ENCODE data around the gene FLRT2. TPM values are rescaled to one million over a fixed set of nuclear protein-coding genes. Genes with fewer than 3 reads are reported as not detected.

The FLRT2 gene
- total and polyA plus RNA-seq, 2 of the 4 experiments (the other 2 are of a cell fraction) = 10.2 to 13.1 TPM

DNA sequence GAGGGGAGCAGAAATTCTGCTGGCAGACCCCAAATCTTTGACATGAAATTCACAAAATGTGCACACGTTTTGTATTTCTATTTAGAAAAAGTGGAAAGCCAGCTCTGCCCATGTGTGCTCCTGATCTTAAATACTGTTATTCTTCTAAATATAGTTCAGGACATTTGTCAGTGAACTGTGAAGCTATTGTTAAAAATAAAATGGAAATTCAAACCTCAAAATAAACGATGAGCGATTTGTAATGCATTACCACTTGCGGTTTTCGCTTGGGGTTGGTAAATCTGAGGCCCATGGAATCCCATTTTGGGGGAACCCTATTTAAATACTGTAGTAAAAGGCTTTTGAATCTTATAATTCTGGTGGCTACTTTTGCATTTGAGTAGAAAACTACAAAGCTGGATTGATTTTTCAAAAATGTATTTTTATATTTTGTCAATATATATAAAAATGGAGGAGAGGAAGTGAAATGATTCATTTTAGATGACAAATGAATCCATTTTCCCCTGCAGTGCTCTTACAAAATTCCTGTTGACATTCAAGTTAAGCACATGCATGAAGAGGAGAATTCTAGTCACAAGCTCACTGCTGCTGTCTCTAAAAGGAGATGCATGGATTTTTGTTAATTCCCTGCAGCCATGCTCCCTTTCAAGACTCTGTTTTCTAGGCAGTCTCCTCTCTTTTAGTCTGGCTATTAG, 47.1 kb downstream of the FLRT2 start:
- no peaks in the 10 kb centered on the region for H3K27me3 ChIP-seq (ENCODE audit: control insufficient read depth, insufficient read depth, low read length)
- TF ChIP-seq RFX5 (IDR thresholded peaks at IDR 0.05; ENCODE audit: low read depth, low read length) (no peak), NFE2L2 (IDR thresholded peaks at IDR 0.05; ENCODE audit: low read depth, low read length) (no peak), BHLHE40 (IDR thresholded peaks at IDR 0.05; ENCODE audit: low read depth, low read length) (no peak), SMC3 (IDR thresholded peaks at IDR 0.05; ENCODE audit: low read depth, low read length) (no peak), CEBPB (IDR thresholded peaks at IDR 0.05; ENCODE audit: low read depth, low read length) (no peak), POLR2A (IDR thresholded peaks at IDR 0.05; ENCODE audit: low read depth, low read length) (no peak)
- peaks cover 14% of the 10 kb centered on the region for H3K9me1 ChIP-seq (ENCODE audit: insufficient read depth, low read length)
- no peak overlapping the region for H2AK9ac ChIP-seq (replicated peaks; ENCODE audit: low read depth, low read length, poor library complexity)
- no peak overlapping the region for H2AFZ ChIP-seq (replicated peaks; ENCODE audit: low read length, poor library complexity)
- H3K14ac ChIP-seq (replicated peaks; ENCODE audit: low read depth, low read length) = no peak overlapping the region; the same call in 1 of the 2 replicates
- H4K20me1 ChIP-seq (ENCODE audit: insufficient read depth, low read length) = no peaks in the 10 kb centered on the region
- no peak overlapping the region for H3K56ac ChIP-seq (ENCODE audit: extremely low read depth, insufficient read depth, low read length)
- H3K36me3 ChIP-seq (ENCODE audit: control insufficient read depth, insufficient read depth, low read length) = peaks cover 5% of the 10 kb centered on the region
- no peak overlapping the region for H3K27ac ChIP-seq (ENCODE audit: insufficient read depth, low read length)
- no peak overlapping the region for H2BK5ac ChIP-seq (ENCODE audit: low read depth, low read length, poor library complexity, severe bottlenecking)
- 0 out of 2 replicates have a peak overlapping the region, but pooled peaks have one; percentile 46 for H2BK20ac ChIP-seq (ENCODE audit: low read depth, low read length)
- in situ Hi-C loops (cut with MboI; ENCODE audit: low sequenced_read_pairs) (no loop called here), dilution Hi-C loops (cut with HindIII; ENCODE audit: low sequenced_read_pairs, unreplicated experiment) (no loop called here), intact Hi-C loops (cut with micrococcal nuclease) (no loop called here)
- ChIA-PET CTCF (interaction anchor here (0.5 to 1.0 kb wide), 2 partner anchors 35 to 42 kb away, joined by 3 to 5 read pairs; no protein-coding TSS in a partner anchor), POLR2A (ENCODE audit: unreplicated experiment) (no interaction called here)
- peak overlapping the region; percentile 28; the same call in 1 of the 2 replicates for H2BK120ac ChIP-seq (ENCODE audit: low read depth, low read length)
- peak overlapping the region; percentile 48; the same call in 1 of the 3 replicates for H2BK15ac ChIP-seq (ENCODE audit: low read depth, low read length)
- H4K5ac ChIP-seq (ENCODE audit: low read depth, low read length) = no peak overlapping the region; the same call in 1 of the 2 replicates
- no TSS peak for BruUV-seq (replicated peaks)
- no peak overlapping the region for H3K4me2 ChIP-seq (ENCODE audit: low read depth, low read length)
- no peaks in the 10 kb centered on the region for H3K9me3 ChIP-seq (ENCODE audit: control insufficient read depth, insufficient read depth, low read length)
- no peak overlapping the region for H3K9ac ChIP-seq (ENCODE audit: low read depth, low read length)
- no CpG with 5 or more reads among the region's 5 CpGs for WGBS, 2 experiments (ENCODE audit: extremely low coverage in 2 of 2, insufficient read length in 1 of 2)
- H3K4ac ChIP-seq (ENCODE audit: low read depth, low read length) = no peak overlapping the region
- ATAC-seq (ENCODE audit: low read depth) = no peak
- no peak overlapping the region for H3K23ac ChIP-seq (ENCODE audit: low read depth, low read length)
- peak overlapping the region; percentile 35; the same call in 1 of the 2 replicates for H4K91ac ChIP-seq (ENCODE audit: insufficient read depth, low read depth, low read length)
- DNase-seq = peak; percentile 35
- peaks cover 19% of the 10 kb centered on the region for H3K4me1 ChIP-seq (ENCODE audit: control insufficient read depth, insufficient read depth, low read length)
- no peak overlapping the region for H2AK5ac ChIP-seq (ENCODE audit: low read depth, low read length)
- no peak overlapping the region for H3K4me3 ChIP-seq (ENCODE audit: insufficient read depth, low read depth, low read length)
- 0 out of 4 replicates have a peak overlapping the region, but pooled peaks of 1 of the 2 experiments have one; percentile 28 for H4K8ac ChIP-seq (ENCODE audit: low read depth in 2 of 2, low read length in 2 of 2)
- peak overlapping the region; percentile 43; the same call in 1 of the 2 replicates for H3K18ac ChIP-seq (ENCODE audit: low read depth, low read length)
- H3K79me1 ChIP-seq (ENCODE audit: low read depth in 1 of 2, low read length in 2 of 2) = peaks cover 9 to 24% of the 10 kb centered on the region in 2 experiments; a peak in 2 of 4 replicates
